22Rv1 (cell line): ENCODE results near the gene PID1.

Source experiments
- CTCF ChIP-seq: fragments of 450-650 bp; IDR thresholded peaks from 2 replicates; pipeline ENCODE4 v1.5.1; 2017; ENCODE audit warnings: mild to moderate bottlenecking
- ZFX ChIP-seq: fragments of 450-650 bp; IDR thresholded peaks from 2 replicates; pipeline ENCODE4 v1.6.1; 2017; ENCODE audit warnings: antibody characterized with exemption, borderline replicate concordance

GRCh38 chr2:229153951-229154350 lies 117.1 kb downstream of the PID1 start:
- TF ChIP-seq CTCF (no peak), ZFX (no peak)
